ENCODE results near the gene FHIT.
"Not testable (repeated sequence)": the region's sequence is repeated elsewhere in the genome, so short reads cannot be mapped to it uniquely, and the experiment has no call there.

The FHIT gene

GRCh38 chr3:60674870-60675269 is 576.4 kb downstream of the FHIT start:
- DNase-seq (ENCODE audit: low spot score): no peak
- in situ Hi-C loops (cut with MboI; ENCODE audit: low sequenced_read_pairs, unreplicated experiment): no loop called here
- TF ChIP-seq CTCF (IDR thresholded peaks at IDR 0.05; ENCODE audit: borderline replicate concordance, control extremely low read depth, extremely low read depth, insufficient read depth, missing control alignments): no peak

- no peak for TF ChIP-seq CTCF (IDR thresholded peaks at IDR 0.05; ENCODE audit: borderline replicate concordance, control extremely low read depth, extremely low read depth, insufficient read depth, missing control alignments)
- in situ Hi-C loops (cut with MboI; ENCODE audit: low sequenced_read_pairs, unreplicated experiment): no loop called here
- DNase-seq (ENCODE audit: low spot score): no peak
Measured at GRCh38 chr3:60673123-60673522, 578.1 kb downstream of the FHIT start.

- in situ Hi-C loops (cut with MboI; ENCODE audit: low sequenced_read_pairs, unreplicated experiment); DNase-seq (ENCODE audit: low spot score): not testable (repeated sequence)
Measured at GRCh38 chr3:60672337-60672736, 578.9 kb downstream of the FHIT start.

GRCh38 chr3:60669636-60670035 is 581.6 kb downstream of the FHIT start:
- in situ Hi-C loops (cut with MboI; ENCODE audit: low sequenced_read_pairs, unreplicated experiment): no loop called here
- no peak for DNase-seq (ENCODE audit: low spot score)
- no peak for TF ChIP-seq CTCF (IDR thresholded peaks at IDR 0.05; ENCODE audit: borderline replicate concordance, control extremely low read depth, extremely low read depth, insufficient read depth, missing control alignments)

- TF ChIP-seq CTCF (IDR thresholded peaks at IDR 0.05; ENCODE audit: borderline replicate concordance, control extremely low read depth, extremely low read depth, insufficient read depth, missing control alignments): no peak
- in situ Hi-C loops (cut with MboI; ENCODE audit: low sequenced_read_pairs, unreplicated experiment): no loop called here
Measured at GRCh38 chr3:60660026-60660425, 591.2 kb downstream of the FHIT start.

GRCh38 chr3:60659098-60659497 is 592.2 kb downstream of the FHIT start:
- DNase-seq (ENCODE audit: low spot score): no peak
- in situ Hi-C loops (cut with MboI; ENCODE audit: low sequenced_read_pairs, unreplicated experiment): no loop called here

More at GRCh38 chr3:60660026-60660425, 591.2 kb downstream of the FHIT start:
- DNase-seq (ENCODE audit: low spot score): no peak

GRCh38 chr3:60657972-60658371 is 593.3 kb downstream of the FHIT start:
- in situ Hi-C loops (cut with MboI; ENCODE audit: low sequenced_read_pairs, unreplicated experiment): no loop called here
- no peak for DNase-seq (ENCODE audit: low spot score)
- no peak for TF ChIP-seq CTCF (IDR thresholded peaks at IDR 0.05; ENCODE audit: borderline replicate concordance, control extremely low read depth, extremely low read depth, insufficient read depth, missing control alignments)

More at GRCh38 chr3:60659098-60659497, 592.2 kb downstream of the FHIT start:
- no peak for TF ChIP-seq CTCF (IDR thresholded peaks at IDR 0.05; ENCODE audit: borderline replicate concordance, control extremely low read depth, extremely low read depth, insufficient read depth, missing control alignments)
